HEK293 (cell line): ENCODE measurements around the gene XIAP.
A peak's percentile ranks its signal among the peaks of the same experiment; 100 is the strongest.

Experiments
- GLIS1 ChIP-seq: fragments of 450-650 bp; formaldehyde crosslinking; IDR thresholded peaks from 2 replicates; pipeline ENCODE4 v1.5.1; 2016; ENCODE audit warnings: missing biosample characterization, missing genetic modification characterization
- GLIS2 ChIP-seq: fragments of 450-650 bp; formaldehyde crosslinking; IDR thresholded peaks from 2 replicates; pipeline ENCODE4 v1.5.1; 2016; ENCODE audit warnings: missing biosample characterization, missing genetic modification characterization
- KLF9 ChIP-seq: fragments of 450-650 bp; formaldehyde crosslinking; IDR thresholded peaks from 2 replicates; pipeline ENCODE4 v1.5.1; 2016; ENCODE audit warnings: missing biosample characterization, missing genetic modification characterization, low read depth
- OSR2 ChIP-seq: fragments of 450-650 bp; formaldehyde crosslinking; IDR thresholded peaks from 2 replicates; pipeline ENCODE4 v1.5.1; 2016; ENCODE audit warnings: missing biosample characterization, missing genetic modification characterization
- SP2 ChIP-seq: fragments of 450-650 bp; formaldehyde crosslinking; IDR thresholded peaks from 2 replicates; pipeline ENCODE4 v1.5.1; 2016; ENCODE audit warnings: missing biosample characterization, missing genetic modification characterization
- TRIM28 ChIP-seq: IDR thresholded peaks from 2 replicates; pipeline ENCODE4 v1.6.1; 2011; ENCODE audit warnings: low read length, control low read depth, borderline replicate concordance
- ZBTB21 ChIP-seq: fragments of 450-650 bp; formaldehyde crosslinking; IDR thresholded peaks from 2 replicates; pipeline ENCODE4 v1.5.1; 2017; ENCODE audit warnings: missing biosample characterization, missing genetic modification characterization
- ZFP69B ChIP-seq: fragments of 450-650 bp; formaldehyde crosslinking; IDR thresholded peaks from 2 replicates; pipeline ENCODE4 v1.5.1; 2016; ENCODE audit warnings: missing biosample characterization, missing genetic modification characterization
- ZIC2 ChIP-seq: fragments of 450-650 bp; formaldehyde crosslinking; IDR thresholded peaks from 2 replicates; pipeline ENCODE4 v1.5.1; 2016; ENCODE audit warnings: missing biosample characterization, missing genetic modification characterization
- ZNF366 ChIP-seq: fragments of 450-650 bp; formaldehyde crosslinking; conservative IDR thresholded peaks from 2 replicates; pipeline ENCODE4 v1.5.1; 2016; ENCODE audit warnings: missing biosample characterization, missing genetic modification characterization
- ZNF423 ChIP-seq: fragments of 450-650 bp; formaldehyde crosslinking; IDR thresholded peaks from 2 replicates; pipeline ENCODE4 v1.5.1; 2016; ENCODE audit warnings: missing biosample characterization, missing genetic modification characterization
- ZNF433 ChIP-seq: fragments of 450-650 bp; formaldehyde crosslinking; IDR thresholded peaks from 2 replicates; pipeline ENCODE4 v1.5.1; 2016; ENCODE audit warnings: missing biosample characterization, missing genetic modification characterization, low read depth
- ZNF561 ChIP-seq: fragments of 450-650 bp; IDR thresholded peaks from 2 replicates; pipeline ENCODE4 v1.5.1; 2018; ENCODE audit warnings: missing biosample characterization, missing genetic modification characterization, borderline replicate concordance
- ZNF600 ChIP-seq: fragments of 450-650 bp; formaldehyde crosslinking; IDR thresholded peaks from 2 replicates; pipeline ENCODE4 v1.5.1; 2016; ENCODE audit warnings: missing biosample characterization, missing genetic modification characterization
- ZNF777 ChIP-seq: fragments of 450-650 bp; formaldehyde crosslinking; IDR thresholded peaks from 2 replicates; pipeline ENCODE4 v1.5.1; 2017; ENCODE audit warnings: missing biosample characterization, missing genetic modification characterization, borderline replicate concordance
- TF ChIP-seq, protein P1 (sequence below): fragments of 450-650 bp; formaldehyde crosslinking; IDR thresholded peaks from 2 replicates; pipeline ENCODE4 v1.5.1; 2016; ENCODE audit warnings: missing biosample characterization, missing genetic modification characterization
- TF ChIP-seq, protein P2 (sequence below): fragments of 450-650 bp; formaldehyde crosslinking; IDR thresholded peaks from 2 replicates; pipeline ENCODE4 v1.5.1; 2016; ENCODE audit warnings: missing biosample characterization, missing genetic modification characterization
- TF ChIP-seq, protein P3 (sequence below): fragments of 450-650 bp; formaldehyde crosslinking; IDR thresholded peaks from 2 replicates; pipeline ENCODE4; 2016; ENCODE audit warnings: missing biosample characterization, missing genetic modification characterization
- TF ChIP-seq, protein P4 (sequence below): fragments of 450-650 bp; formaldehyde crosslinking; IDR thresholded peaks from 2 replicates; pipeline ENCODE4 v1.5.1; 2016; ENCODE audit warnings: missing biosample characterization, missing genetic modification characterization
- TF ChIP-seq, protein P5 (sequence below): sonication (generic); formaldehyde crosslinking; IDR thresholded peaks from 2 replicates; pipeline ENCODE4 v1.8.1; 2022; ENCODE audit warnings: mild to moderate bottlenecking, moderate library complexity, missing genetic modification reagents
- TF ChIP-seq, protein P6 (sequence below): fragments of 450-650 bp; formaldehyde crosslinking; IDR thresholded peaks from 2 replicates; pipeline ENCODE4 v1.5.1; 2016; ENCODE audit warnings: missing biosample characterization, missing genetic modification characterization
- TF ChIP-seq, protein P7 (sequence below): fragments of 450-650 bp; formaldehyde crosslinking; IDR thresholded peaks from 2 replicates; pipeline ENCODE4 v1.5.1; 2016; ENCODE audit warnings: missing biosample characterization, missing genetic modification characterization
- TF ChIP-seq, protein P8 (sequence below): fragments of 450-650 bp; formaldehyde crosslinking; IDR thresholded peaks from 2 replicates; pipeline ENCODE4 v1.5.1; 2016; ENCODE audit warnings: missing biosample characterization, missing genetic modification characterization

The XIAP gene

DNA sequence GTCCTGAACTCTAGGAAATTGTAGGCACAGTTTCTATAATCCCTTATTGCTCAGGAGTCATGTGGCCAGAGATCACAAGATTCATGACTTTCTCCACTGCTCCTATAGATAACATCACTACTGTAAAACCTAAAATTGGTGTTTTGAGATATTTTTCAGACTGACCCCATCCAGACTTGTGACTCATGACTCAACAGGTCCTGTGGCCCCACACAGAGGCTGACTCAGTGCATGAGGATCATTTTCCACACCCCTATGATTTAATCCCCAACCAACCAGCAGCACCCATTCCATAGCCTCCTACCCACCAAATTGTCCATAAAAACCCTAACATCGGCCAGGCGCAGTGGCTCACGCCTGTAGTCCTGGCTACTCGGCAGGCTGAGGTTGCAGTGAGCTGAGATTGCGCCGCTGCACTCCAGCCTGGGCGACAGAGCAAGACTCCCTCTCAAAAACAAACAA is 13.2 kb upstream of the XIAP start (continued):
- TF ChIP-seq ZNF561 (tag by site-specific recombination), result no peak
- peak; percentile 9; the same call in 1 of the 2 replicates for TF ChIP-seq ZIC2
- TF ChIP-seq, protein P1, sequence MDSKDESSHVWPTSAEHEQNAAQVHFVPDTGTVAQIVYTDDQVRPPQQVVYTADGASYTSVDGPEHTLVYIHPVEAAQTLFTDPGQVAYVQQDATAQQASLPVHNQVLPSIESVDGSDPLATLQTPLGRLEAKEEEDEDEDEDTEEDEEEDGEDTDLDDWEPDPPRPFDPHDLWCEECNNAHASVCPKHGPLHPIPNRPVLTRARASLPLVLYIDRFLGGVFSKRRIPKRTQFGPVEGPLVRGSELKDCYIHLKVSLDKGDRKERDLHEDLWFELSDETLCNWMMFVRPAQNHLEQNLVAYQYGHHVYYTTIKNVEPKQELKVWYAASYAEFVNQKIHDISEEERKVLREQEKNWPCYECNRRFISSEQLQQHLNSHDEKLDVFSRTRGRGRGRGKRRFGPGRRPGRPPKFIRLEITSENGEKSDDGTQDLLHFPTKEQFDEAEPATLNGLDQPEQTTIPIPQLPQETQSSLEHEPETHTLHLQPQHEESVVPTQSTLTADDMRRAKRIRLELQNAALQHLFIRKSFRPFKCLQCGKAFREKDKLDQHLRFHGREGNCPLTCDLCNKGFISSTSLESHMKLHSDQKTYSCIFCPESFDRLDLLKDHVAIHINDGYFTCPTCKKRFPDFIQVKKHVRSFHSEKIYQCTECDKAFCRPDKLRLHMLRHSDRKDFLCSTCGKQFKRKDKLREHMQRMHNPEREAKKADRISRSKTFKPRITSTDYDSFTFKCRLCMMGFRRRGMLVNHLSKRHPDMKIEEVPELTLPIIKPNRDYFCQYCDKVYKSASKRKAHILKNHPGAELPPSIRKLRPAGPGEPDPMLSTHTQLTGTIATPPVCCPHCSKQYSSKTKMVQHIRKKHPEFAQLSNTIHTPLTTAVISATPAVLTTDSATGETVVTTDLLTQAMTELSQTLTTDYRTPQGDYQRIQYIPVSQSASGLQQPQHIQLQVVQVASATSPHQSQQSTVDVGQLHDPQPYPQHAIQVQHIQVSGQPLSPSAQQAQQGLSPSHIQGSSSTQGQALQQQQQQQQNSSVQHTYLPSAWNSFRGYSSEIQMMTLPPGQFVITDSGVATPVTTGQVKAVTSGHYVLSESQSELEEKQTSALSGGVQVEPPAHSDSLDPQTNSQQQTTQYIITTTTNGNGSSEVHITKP, result peak; percentile 45; the same call in 1 of the 2 replicates
- peak; percentile 79 for TF ChIP-seq ZNF366 (tag by site-specific recombination)
- TF ChIP-seq, protein P2, sequence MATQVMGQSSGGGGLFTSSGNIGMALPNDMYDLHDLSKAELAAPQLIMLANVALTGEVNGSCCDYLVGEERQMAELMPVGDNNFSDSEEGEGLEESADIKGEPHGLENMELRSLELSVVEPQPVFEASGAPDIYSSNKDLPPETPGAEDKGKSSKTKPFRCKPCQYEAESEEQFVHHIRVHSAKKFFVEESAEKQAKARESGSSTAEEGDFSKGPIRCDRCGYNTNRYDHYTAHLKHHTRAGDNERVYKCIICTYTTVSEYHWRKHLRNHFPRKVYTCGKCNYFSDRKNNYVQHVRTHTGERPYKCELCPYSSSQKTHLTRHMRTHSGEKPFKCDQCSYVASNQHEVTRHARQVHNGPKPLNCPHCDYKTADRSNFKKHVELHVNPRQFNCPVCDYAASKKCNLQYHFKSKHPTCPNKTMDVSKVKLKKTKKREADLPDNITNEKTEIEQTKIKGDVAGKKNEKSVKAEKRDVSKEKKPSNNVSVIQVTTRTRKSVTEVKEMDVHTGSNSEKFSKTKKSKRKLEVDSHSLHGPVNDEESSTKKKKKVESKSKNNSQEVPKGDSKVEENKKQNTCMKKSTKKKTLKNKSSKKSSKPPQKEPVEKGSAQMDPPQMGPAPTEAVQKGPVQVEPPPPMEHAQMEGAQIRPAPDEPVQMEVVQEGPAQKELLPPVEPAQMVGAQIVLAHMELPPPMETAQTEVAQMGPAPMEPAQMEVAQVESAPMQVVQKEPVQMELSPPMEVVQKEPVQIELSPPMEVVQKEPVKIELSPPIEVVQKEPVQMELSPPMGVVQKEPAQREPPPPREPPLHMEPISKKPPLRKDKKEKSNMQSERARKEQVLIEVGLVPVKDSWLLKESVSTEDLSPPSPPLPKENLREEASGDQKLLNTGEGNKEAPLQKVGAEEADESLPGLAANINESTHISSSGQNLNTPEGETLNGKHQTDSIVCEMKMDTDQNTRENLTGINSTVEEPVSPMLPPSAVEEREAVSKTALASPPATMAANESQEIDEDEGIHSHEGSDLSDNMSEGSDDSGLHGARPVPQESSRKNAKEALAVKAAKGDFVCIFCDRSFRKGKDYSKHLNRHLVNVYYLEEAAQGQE (tag by site-specific recombination), result no peak
- peak; percentile 72; the same call in 1 of the 2 replicates for TF ChIP-seq OSR2 (tag by site-specific recombination)
- TF ChIP-seq, protein P3, sequence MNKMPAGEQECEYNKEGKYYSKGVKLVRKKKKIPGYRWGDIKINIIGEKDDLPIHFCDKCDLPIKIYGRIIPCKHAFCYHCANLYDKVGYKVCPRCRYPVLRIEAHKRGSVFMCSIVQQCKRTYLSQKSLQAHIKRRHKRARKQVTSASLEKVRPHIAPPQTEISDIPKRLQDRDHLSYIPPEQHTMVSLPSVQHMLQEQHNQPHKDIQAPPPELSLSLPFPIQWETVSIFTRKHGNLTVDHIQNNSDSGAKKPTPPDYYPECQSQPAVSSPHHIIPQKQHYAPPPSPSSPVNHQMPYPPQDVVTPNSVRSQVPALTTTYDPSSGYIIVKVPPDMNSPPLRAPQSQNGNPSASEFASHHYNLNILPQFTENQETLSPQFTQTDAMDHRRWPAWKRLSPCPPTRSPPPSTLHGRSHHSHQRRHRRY (tag by site-specific recombination), result no peak
- TF ChIP-seq ZBTB21 (tag by site-specific recombination), result peak; percentile 56; the same call in 1 of the 2 replicates
- TF ChIP-seq, protein P4, sequence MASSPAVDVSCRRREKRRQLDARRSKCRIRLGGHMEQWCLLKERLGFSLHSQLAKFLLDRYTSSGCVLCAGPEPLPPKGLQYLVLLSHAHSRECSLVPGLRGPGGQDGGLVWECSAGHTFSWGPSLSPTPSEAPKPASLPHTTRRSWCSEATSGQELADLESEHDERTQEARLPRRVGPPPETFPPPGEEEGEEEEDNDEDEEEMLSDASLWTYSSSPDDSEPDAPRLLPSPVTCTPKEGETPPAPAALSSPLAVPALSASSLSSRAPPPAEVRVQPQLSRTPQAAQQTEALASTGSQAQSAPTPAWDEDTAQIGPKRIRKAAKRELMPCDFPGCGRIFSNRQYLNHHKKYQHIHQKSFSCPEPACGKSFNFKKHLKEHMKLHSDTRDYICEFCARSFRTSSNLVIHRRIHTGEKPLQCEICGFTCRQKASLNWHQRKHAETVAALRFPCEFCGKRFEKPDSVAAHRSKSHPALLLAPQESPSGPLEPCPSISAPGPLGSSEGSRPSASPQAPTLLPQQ (tag by site-specific recombination), result peak; percentile 91
- TF ChIP-seq ZNF600 (tag by site-specific recombination), result peak; percentile 82
- TF ChIP-seq ZNF433, result no peak
- peak; percentile 24; the same call in 1 of the 2 replicates for TF ChIP-seq SP2 (tag by site-specific recombination)
- TF ChIP-seq, protein P5, sequence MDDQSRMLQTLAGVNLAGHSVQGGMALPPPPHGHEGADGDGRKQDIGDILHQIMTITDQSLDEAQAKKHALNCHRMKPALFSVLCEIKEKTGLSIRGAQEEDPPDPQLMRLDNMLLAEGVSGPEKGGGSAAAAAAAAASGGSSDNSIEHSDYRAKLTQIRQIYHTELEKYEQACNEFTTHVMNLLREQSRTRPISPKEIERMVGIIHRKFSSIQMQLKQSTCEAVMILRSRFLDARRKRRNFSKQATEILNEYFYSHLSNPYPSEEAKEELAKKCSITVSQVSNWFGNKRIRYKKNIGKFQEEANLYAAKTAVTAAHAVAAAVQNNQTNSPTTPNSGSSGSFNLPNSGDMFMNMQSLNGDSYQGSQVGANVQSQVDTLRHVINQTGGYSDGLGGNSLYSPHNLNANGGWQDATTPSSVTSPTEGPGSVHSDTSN (CRISPR knock-in tag), result no peak
- TF ChIP-seq TRIM28, result peak; percentile 53; the same call in 1 of the 2 replicates
- TF ChIP-seq KLF9 (tag by site-specific recombination), result no peak
- TF ChIP-seq GLIS1 (tag by site-specific recombination), result peak; percentile 84
- TF ChIP-seq, protein P6, sequence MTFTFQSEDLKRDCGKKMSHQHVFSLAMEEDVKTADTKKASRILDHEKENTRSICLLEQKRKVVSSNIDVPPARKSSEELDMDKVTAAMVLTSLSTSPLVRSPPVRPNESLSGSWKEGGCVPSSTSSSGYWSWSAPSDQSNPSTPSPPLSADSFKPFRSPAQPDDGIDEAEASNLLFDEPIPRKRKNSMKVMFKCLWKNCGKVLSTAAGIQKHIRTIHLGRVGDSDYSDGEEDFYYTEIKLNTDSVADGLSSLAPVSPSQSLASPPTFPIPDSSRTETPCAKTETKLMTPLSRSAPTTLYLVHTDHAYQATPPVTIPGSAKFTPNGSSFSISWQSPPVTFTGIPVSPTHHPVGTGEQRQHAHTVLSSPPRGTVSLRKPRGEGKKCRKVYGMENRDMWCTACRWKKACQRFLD, result no peak
- peak; percentile 91 for TF ChIP-seq ZFP69B (tag by site-specific recombination)
- no peak for TF ChIP-seq ZNF423 (tag by site-specific recombination)
- TF ChIP-seq, protein P7, sequence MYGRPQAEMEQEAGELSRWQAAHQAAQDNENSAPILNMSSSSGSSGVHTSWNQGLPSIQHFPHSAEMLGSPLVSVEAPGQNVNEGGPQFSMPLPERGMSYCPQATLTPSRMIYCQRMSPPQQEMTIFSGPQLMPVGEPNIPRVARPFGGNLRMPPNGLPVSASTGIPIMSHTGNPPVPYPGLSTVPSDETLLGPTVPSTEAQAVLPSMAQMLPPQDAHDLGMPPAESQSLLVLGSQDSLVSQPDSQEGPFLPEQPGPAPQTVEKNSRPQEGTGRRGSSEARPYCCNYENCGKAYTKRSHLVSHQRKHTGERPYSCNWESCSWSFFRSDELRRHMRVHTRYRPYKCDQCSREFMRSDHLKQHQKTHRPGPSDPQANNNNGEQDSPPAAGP (tag by site-specific recombination), result peak; percentile 75
- TF ChIP-seq, protein P8, sequence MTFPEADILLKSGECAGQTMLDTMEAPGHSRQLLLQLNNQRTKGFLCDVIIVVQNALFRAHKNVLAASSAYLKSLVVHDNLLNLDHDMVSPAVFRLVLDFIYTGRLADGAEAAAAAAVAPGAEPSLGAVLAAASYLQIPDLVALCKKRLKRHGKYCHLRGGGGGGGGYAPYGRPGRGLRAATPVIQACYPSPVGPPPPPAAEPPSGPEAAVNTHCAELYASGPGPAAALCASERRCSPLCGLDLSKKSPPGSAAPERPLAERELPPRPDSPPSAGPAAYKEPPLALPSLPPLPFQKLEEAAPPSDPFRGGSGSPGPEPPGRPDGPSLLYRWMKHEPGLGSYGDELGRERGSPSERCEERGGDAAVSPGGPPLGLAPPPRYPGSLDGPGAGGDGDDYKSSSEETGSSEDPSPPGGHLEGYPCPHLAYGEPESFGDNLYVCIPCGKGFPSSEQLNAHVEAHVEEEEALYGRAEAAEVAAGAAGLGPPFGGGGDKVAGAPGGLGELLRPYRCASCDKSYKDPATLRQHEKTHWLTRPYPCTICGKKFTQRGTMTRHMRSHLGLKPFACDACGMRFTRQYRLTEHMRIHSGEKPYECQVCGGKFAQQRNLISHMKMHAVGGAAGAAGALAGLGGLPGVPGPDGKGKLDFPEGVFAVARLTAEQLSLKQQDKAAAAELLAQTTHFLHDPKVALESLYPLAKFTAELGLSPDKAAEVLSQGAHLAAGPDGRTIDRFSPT, result peak; percentile 88; the same call in 1 of the 2 replicates
- TF ChIP-seq ZNF777 (tag by site-specific recombination), result no peak
- TF ChIP-seq GLIS2 (tag by site-specific recombination), result peak; percentile 75
